Globus pallidus (tissue), 1 donor: Measurements from ENCODE around the gene SRPK1.

Source experiments
- DNase-seq: peaks from one replicate; pipeline ENCODE4 v3.0.0-alpha.2; 2015; ENCODE audit warnings: low spot score

SRPK1 gene

GRCh38 chr6:35898003-35898402 is 22.9 kb downstream of the SRPK1 start:
- DNase-seq: no peak

GRCh38 chr6:35897486-35897885 is 23.4 kb downstream of the SRPK1 start:
- DNase-seq: no peak

GRCh38 chr6:35897036-35897435 is 23.9 kb downstream of the SRPK1 start:
- DNase-seq: no peak

GRCh38 chr6:35896228-35896627 is 24.7 kb downstream of the SRPK1 start:
- no peak for DNase-seq

- DNase-seq: no peak
Observed at GRCh38 chr6:35895560-35895959, 25.3 kb downstream of the SRPK1 start.

GRCh38 chr6:35894776-35895175 is 26.1 kb downstream of the SRPK1 start:
- DNase-seq: no peak

- no peak for DNase-seq
Observed at GRCh38 chr6:35893246-35893645, 27.7 kb downstream of the SRPK1 start.

- no peak for DNase-seq
Observed at GRCh38 chr6:35892482-35892881, 28.4 kb downstream of the SRPK1 start.

- DNase-seq: no peak
Observed at GRCh38 chr6:35879151-35879550, 41.7 kb downstream of the SRPK1 start.

GRCh38 chr6:35876902-35877301 is 44.0 kb downstream of the SRPK1 start:
- DNase-seq: no peak

- DNase-seq: no peak
Observed at GRCh38 chr6:35874730-35875129, 46.2 kb downstream of the SRPK1 start.

- no peak for DNase-seq
Observed at GRCh38 chr6:35859367-35859766, 61.5 kb downstream of the SRPK1 start.

- no peak for DNase-seq
Observed at GRCh38 chr6:35857853-35858252, 63.0 kb downstream of the SRPK1 start.

GRCh38 chr6:35856250-35856649 is 64.6 kb downstream of the SRPK1 start:
- no peak for DNase-seq

- DNase-seq: no peak
Observed at GRCh38 chr6:35852994-35853393, 67.9 kb downstream of the SRPK1 start.

GRCh38 chr6:35850208-35850607 is 70.7 kb downstream of the SRPK1 start:
- no peak for DNase-seq

- no peak for DNase-seq
Observed at GRCh38 chr6:35844290-35844689, 76.6 kb downstream of the SRPK1 start.

GRCh38 chr6:35842381-35842780 is 78.5 kb downstream of the SRPK1 start:
- DNase-seq: no peak

- no peak for DNase-seq
Observed at GRCh38 chr6:35839019-35839418, 81.9 kb downstream of the SRPK1 start.

GRCh38 chr6:35833536-35833935 is 87.4 kb downstream of the SRPK1 start:
- no peak for DNase-seq

- DNase-seq: no peak
Observed at GRCh38 chr6:35831257-35832007, 89.5 kb downstream of the SRPK1 start.

GRCh38 chr6:35829306-35829705 is 91.6 kb downstream of the SRPK1 start:
- DNase-seq: no peak

GRCh38 chr6:35824552-35825192 is 96.2 kb downstream of the SRPK1 start:
- DNase-seq: no peak

GRCh38 chr6:35823601-35824000 is 97.3 kb downstream of the SRPK1 start:
- no peak for DNase-seq
